HepG2 (cell line): ENCODE results near the gene AFAP1. TPM values are rescaled to one million over a fixed set of nuclear protein-coding genes. Genes with fewer than 3 reads are reported as not detected.

Experiments
- CBX1 ChIP-seq: IDR thresholded peaks from one replicate; pipeline ENCODE4 v1.6.1; 2016; ENCODE audit warnings: antibody characterized with exemption, low read depth
- GFI1 ChIP-seq: sonication (generic); formaldehyde crosslinking; IDR thresholded peaks from 2 replicates; pipeline ENCODE4 v1.5.0; 2020; ENCODE audit warnings: missing genetic modification reagents, mild to moderate bottlenecking, borderline replicate concordance
- HDAC1 ChIP-seq: sonication (generic); formaldehyde crosslinking; IDR thresholded peaks from 2 replicates; pipeline ENCODE4 v1.5.1; 2020; ENCODE audit warnings: mild to moderate bottlenecking, missing genetic modification reagents
- HMG20B ChIP-seq: conservative IDR thresholded peaks from 2 replicates; pipeline ENCODE4 v1.6.1; 2016; ENCODE audit warnings: missing genetic modification reagents, missing compliant biosample characterization
- PTBP1 ChIP-seq: fragments of 200-400 bp; formaldehyde crosslinking; IDR thresholded peaks from 2 replicates; pipeline ENCODE4 v1.6.1; 2018; ENCODE audit warnings: low read length, low read depth; ENCODE audit not compliant: poor library complexity, severe bottlenecking
- SMYD3 ChIP-seq: sonication (generic); formaldehyde crosslinking; IDR thresholded peaks from 2 replicates; pipeline ENCODE4 v1.8.1; 2023; ENCODE audit warnings: mild to moderate bottlenecking, missing genetic modification reagents
- U2AF1 ChIP-seq: fragments of 200-400 bp; formaldehyde crosslinking; optimal IDR thresholded peaks from 2 replicates; pipeline ENCODE3; 2017; ENCODE audit warnings: mild to moderate bottlenecking, low read depth, low read length
- ZBTB20 ChIP-seq: sonication (generic); formaldehyde crosslinking; IDR thresholded peaks from 2 replicates; pipeline ENCODE4 v1.8.1; 2023; ENCODE audit warnings: missing genetic modification reagents, low read depth, mild to moderate bottlenecking, borderline replicate concordance
- ZNF180 ChIP-seq: sonication (generic); formaldehyde crosslinking; IDR thresholded peaks from 2 replicates; pipeline ENCODE4 v1.4.0; 2020; ENCODE audit warnings: low read depth, missing genetic modification reagents, borderline replicate concordance
- ZNF343 ChIP-seq: sonication (generic); formaldehyde crosslinking; IDR thresholded peaks from 2 replicates; pipeline ENCODE4 v1.4.0; 2020; ENCODE audit warnings: mild to moderate bottlenecking, missing genetic modification reagents
- polyA plus RNA-seq, 8 experiments: library from polyadenylated mRNA; depleted of rRNA in 3 of 8; stranded (reverse) in 7 of 8; unstranded in 1 of 8; fragments of >200 nt; fragmentation: Illumina TruSeq in 4 of 8; extraction: Trizol in 4 of 8; gene quantifications; 2 replicates each; pipeline versions ENCODE4 v1.2.1 to v1.2.3, GENCODE V29; 2011 to 2016; ENCODE audit warnings: low read depth in 4 of 8, missing spikeins in 1 of 8, mixed read lengths in 1 of 8; ENCODE audit not compliant: insufficient read depth in 1 of 8
- total RNA-seq, 5 experiments: library from RNA; depleted of rRNA; stranded (reverse); fragments of >200 nt; fragmentation: Illumina TruSeq; extraction: Trizol; gene quantifications; 2 replicates each; pipeline ENCODE4 v1.2.3, GENCODE V29; 2016; ENCODE audit warnings: low read depth in 1 of 5
- TF ChIP-seq, protein P1 (sequence below): sonication (generic); formaldehyde crosslinking; IDR thresholded peaks from 2 replicates; pipeline ENCODE4 v1.5.1; 2020; ENCODE audit warnings: missing genetic modification reagents, mild to moderate bottlenecking, borderline replicate concordance
- TF ChIP-seq, protein P2 (sequence below): sonication (generic); formaldehyde crosslinking; IDR thresholded peaks from 2 replicates; pipeline ENCODE4 v1.5.0; 2020; ENCODE audit warnings: mild to moderate bottlenecking, missing genetic modification reagents
- TF ChIP-seq, protein P3 (sequence below): IDR thresholded peaks from 2 replicates; pipeline ENCODE4 v1.4.0; 2020; ENCODE audit warnings: mild to moderate bottlenecking, missing genetic modification reagents
- TF ChIP-seq, protein P4 (sequence below), 2 experiments: sonication (generic) in 1 of 2; formaldehyde crosslinking in 1 of 2; IDR thresholded peaks; 2 replicates each; pipeline versions ENCODE4 v1.4.0 to v1.6.1; 2016 to 2020; ENCODE audit warnings: borderline replicate concordance in 1 of 2, low read depth in 1 of 2, mild to moderate bottlenecking in 1 of 2, missing genetic modification reagents in 1 of 2
- TF ChIP-seq, protein P5 (sequence below): IDR thresholded peaks from 2 replicates; pipeline ENCODE4 v1.6.1; 2012; ENCODE audit warnings: inconsistent platforms

Gene AFAP1
- total and polyA plus RNA-seq, 2 of the 13 experiments (the other 11 are each of a cell fraction or from before 2014, with no cell fraction given), result 2.5 TPM

DNA sequence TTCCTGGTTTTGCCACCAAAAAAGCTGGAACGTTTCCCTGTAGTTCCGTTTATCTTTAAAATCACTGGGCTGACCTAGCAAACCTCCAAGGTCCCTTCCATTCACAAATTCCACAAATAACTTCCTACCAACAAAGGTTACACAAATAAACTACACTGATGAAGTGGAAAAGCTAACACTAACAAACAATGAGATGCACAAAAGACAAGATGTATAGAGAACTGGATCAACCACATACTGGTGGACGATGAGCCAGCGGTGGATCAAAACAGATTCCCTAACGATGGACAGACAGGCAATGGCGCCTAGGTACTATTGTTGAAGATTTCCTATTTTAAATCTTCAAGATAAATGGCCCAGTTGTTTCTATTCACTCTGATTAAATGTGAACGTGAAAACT is 15.5 kb downstream of the AFAP1 start (continued):
- TF ChIP-seq, protein P1, sequence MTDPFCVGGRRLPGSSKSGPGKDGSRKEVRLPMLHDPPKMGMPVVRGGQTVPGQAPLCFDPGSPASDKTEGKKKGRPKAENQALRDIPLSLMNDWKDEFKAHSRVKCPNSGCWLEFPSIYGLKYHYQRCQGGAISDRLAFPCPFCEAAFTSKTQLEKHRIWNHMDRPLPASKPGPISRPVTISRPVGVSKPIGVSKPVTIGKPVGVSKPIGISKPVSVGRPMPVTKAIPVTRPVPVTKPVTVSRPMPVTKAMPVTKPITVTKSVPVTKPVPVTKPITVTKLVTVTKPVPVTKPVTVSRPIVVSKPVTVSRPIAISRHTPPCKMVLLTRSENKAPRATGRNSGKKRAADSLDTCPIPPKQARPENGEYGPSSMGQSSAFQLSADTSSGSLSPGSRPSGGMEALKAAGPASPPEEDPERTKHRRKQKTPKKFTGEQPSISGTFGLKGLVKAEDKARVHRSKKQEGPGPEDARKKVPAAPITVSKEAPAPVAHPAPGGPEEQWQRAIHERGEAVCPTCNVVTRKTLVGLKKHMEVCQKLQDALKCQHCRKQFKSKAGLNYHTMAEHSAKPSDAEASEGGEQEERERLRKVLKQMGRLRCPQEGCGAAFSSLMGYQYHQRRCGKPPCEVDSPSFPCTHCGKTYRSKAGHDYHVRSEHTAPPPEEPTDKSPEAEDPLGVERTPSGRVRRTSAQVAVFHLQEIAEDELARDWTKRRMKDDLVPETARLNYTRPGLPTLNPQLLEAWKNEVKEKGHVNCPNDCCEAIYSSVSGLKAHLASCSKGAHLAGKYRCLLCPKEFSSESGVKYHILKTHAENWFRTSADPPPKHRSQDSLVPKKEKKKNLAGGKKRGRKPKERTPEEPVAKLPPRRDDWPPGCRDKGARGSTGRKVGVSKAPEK (CRISPR knock-in tag), result no peak
- no peak for TF ChIP-seq U2AF1
- 0 out of 2 replicates have a peak, but pooled peaks have one; percentile 46 for TF ChIP-seq HMG20B (CRISPR knock-in tag)
- TF ChIP-seq, protein P2, sequence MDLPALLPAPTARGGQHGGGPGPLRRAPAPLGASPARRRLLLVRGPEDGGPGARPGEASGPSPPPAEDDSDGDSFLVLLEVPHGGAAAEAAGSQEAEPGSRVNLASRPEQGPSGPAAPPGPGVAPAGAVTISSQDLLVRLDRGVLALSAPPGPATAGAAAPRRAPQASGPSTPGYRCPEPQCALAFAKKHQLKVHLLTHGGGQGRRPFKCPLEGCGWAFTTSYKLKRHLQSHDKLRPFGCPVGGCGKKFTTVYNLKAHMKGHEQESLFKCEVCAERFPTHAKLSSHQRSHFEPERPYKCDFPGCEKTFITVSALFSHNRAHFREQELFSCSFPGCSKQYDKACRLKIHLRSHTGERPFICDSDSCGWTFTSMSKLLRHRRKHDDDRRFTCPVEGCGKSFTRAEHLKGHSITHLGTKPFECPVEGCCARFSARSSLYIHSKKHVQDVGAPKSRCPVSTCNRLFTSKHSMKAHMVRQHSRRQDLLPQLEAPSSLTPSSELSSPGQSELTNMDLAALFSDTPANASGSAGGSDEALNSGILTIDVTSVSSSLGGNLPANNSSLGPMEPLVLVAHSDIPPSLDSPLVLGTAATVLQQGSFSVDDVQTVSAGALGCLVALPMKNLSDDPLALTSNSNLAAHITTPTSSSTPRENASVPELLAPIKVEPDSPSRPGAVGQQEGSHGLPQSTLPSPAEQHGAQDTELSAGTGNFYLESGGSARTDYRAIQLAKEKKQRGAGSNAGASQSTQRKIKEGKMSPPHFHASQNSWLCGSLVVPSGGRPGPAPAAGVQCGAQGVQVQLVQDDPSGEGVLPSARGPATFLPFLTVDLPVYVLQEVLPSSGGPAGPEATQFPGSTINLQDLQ (CRISPR knock-in tag), result no peak
- no peak for TF ChIP-seq CBX1
- TF ChIP-seq, protein P3, sequence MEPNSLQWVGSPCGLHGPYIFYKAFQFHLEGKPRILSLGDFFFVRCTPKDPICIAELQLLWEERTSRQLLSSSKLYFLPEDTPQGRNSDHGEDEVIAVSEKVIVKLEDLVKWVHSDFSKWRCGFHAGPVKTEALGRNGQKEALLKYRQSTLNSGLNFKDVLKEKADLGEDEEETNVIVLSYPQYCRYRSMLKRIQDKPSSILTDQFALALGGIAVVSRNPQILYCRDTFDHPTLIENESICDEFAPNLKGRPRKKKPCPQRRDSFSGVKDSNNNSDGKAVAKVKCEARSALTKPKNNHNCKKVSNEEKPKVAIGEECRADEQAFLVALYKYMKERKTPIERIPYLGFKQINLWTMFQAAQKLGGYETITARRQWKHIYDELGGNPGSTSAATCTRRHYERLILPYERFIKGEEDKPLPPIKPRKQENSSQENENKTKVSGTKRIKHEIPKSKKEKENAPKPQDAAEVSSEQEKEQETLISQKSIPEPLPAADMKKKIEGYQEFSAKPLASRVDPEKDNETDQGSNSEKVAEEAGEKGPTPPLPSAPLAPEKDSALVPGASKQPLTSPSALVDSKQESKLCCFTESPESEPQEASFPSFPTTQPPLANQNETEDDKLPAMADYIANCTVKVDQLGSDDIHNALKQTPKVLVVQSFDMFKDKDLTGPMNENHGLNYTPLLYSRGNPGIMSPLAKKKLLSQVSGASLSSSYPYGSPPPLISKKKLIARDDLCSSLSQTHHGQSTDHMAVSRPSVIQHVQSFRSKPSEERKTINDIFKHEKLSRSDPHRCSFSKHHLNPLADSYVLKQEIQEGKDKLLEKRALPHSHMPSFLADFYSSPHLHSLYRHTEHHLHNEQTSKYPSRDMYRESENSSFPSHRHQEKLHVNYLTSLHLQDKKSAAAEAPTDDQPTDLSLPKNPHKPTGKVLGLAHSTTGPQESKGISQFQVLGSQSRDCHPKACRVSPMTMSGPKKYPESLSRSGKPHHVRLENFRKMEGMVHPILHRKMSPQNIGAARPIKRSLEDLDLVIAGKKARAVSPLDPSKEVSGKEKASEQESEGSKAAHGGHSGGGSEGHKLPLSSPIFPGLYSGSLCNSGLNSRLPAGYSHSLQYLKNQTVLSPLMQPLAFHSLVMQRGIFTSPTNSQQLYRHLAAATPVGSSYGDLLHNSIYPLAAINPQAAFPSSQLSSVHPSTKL (CRISPR knock-in tag), result peak; percentile 45; the same call in 1 of the 2 replicates
- no peak for TF ChIP-seq ZNF180 (CRISPR knock-in tag)
- TF ChIP-seq ZBTB20 (CRISPR knock-in tag), result no peak
- TF ChIP-seq HDAC1 (CRISPR knock-in tag), result no peak
- no peak for TF ChIP-seq PTBP1
- no peak for TF ChIP-seq ZNF343 (CRISPR knock-in tag)
- TF ChIP-seq, protein P4, sequence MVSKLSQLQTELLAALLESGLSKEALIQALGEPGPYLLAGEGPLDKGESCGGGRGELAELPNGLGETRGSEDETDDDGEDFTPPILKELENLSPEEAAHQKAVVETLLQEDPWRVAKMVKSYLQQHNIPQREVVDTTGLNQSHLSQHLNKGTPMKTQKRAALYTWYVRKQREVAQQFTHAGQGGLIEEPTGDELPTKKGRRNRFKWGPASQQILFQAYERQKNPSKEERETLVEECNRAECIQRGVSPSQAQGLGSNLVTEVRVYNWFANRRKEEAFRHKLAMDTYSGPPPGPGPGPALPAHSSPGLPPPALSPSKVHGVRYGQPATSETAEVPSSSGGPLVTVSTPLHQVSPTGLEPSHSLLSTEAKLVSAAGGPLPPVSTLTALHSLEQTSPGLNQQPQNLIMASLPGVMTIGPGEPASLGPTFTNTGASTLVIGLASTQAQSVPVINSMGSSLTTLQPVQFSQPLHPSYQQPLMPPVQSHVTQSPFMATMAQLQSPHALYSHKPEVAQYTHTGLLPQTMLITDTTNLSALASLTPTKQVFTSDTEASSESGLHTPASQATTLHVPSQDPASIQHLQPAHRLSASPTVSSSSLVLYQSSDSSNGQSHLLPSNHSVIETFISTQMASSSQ (IDR thresholded peaks at IDR 0.05; ENCODE audit: low read depth), result no peak
- TF ChIP-seq, protein P4 (CRISPR knock-in tag; IDR thresholded peaks at IDR 0.05; ENCODE audit: borderline replicate concordance), result no peak
- peak; percentile 33; the same call in 1 of the 2 replicates for TF ChIP-seq GFI1 (CRISPR knock-in tag)
- TF ChIP-seq, protein P5, sequence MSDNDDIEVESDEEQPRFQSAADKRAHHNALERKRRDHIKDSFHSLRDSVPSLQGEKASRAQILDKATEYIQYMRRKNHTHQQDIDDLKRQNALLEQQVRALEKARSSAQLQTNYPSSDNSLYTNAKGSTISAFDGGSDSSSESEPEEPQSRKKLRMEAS, result no peak
- TF ChIP-seq SMYD3 (CRISPR knock-in tag), result no peak
